ENCODE measurements around the gene PPP4R3C. TPM values are rescaled to one million over a fixed set of nuclear protein-coding genes. Genes with fewer than 3 reads are reported as not detected.
"Not testable (repeated sequence)": the region's sequence is repeated elsewhere in the genome, so short reads cannot be mapped to it uniquely, and the experiment has no call there.

Gene PPP4R3C
- not detected for total RNA-seq

DNA sequence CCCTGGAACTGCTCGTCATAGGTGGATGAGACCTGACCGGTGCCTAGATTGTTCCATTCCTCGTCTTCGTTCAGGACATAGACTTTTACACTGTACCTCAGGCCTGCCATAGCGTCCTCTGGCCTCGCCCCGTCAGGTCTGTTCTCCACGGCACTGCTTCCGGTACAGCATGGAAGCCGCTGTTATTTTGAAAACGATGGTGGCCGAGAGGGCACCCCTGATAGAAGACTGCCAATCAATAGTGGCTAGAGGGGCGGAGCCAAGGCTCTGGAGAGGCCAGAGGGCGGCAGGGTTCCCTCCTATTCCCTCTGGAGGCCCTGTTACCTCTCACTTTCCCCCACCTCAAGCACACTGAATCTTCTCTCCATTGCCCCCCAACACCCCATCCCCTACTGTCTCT is at the start of gene PPP4R3C:
PPP4R3C (minus strand) TSS at position 155 of the 400 bp plus-strand sequence; CDS start at position 110, 45 bp downstream.
- DNase-seq (ENCODE audit: low spot score) = no peak

DNA sequence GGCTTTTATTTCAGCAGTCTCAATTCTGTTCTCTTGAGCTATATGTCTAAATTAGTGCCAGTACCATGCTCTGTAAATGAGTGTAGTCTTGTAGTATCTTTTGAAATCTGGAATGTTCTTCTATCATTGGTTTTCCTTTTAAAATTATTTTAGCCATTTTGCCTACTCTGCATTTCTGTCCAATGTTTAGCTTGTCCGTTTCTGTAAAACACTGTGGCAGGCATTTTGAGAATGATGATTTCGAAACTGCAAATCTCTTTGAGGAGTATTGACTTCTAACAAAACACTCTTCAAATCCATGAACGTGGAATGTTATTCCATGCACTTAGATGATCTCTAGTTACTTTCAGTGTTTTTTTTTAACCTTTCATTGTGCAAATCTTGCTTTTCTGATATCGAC is 28.3 kb upstream of the PPP4R3C start:
- DNase-seq (ENCODE audit: low spot score) = no peak

DNA sequence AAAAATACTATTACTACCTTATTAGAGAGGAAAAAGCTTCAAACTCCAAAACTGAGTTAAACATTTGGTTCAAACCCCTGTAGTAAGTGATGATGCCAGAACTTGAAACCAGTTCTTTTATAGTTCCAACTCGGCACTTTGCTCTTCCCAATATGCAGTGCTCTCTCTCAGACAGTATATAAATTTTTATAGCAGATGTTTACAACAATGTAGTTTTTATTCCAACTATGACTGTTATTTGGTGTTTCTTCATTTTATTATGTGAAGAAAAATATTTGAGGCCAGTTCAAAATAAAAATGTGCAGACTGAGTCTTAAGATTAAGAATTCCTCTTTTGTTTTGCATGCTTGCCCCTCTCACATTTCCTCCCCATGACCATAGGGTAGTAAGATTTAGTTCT is 2.9 kb upstream of the PPP4R3C start:
- no peak for DNase-seq (ENCODE audit: low spot score)

DNA sequence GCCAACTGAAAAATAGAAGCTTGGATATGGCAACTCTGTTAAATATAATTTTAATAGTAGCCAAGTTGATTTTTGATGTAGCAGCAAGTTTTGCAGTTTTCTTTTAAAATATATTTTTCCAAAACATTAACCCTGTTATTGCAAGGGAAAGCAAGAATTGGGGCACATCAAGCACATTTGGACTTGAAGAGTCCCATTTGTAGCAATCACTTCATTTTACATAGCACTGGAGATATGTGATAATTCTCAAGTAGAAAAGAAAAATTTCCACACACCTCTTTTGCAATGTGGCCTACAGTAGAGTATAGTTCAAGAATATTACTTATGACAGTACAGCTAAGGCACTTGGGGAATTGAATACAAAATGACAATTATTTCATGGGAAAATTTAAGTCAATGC is 1.9 kb upstream of the PPP4R3C start:
- DNase-seq (ENCODE audit: low spot score) = no peak

DNA sequence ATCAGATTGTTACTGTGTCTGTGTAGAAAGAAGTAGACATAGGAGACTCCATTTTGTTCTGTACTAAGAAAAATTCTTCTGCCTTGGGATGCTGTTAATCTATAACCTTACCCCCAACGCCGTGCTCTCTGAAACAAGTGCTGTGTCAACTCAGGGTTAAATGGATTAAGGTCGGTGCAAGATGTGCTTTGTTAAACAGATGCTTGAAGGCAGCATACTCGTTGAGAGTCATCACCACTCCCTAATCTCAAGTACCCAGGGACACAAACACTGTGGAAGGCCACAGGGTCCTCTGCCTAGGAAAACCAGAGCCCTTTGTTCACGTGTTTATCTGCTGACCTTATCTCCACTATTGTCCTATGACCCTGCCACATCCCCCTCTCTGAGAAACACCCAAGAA is 4.0 kb downstream of the PPP4R3C start:
- DNase-seq (ENCODE audit: low spot score) = not testable (repeated sequence)

DNA sequence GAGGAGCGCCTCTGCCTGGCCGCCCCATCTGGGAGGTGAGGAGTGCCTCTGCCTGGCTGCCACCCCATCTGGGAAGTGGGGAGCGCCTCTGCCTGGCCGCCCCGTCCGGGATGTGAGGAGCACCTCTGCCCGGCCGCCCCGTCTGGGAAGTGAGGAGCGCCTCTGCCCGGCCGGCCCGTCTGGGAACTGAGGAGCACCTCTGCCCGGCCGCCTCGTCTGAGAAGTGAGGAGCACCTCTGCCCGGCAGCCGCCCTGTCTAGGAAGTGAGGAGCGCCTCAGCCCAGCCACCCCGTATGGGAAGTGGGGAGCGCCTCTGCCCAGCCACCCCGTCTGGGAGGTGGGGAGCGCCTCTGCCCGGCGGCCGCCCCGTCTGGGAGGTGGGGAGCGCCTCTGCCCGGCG is 4.6 kb downstream of the PPP4R3C start:
- not testable (repeated sequence) for DNase-seq (ENCODE audit: low spot score)

DNA sequence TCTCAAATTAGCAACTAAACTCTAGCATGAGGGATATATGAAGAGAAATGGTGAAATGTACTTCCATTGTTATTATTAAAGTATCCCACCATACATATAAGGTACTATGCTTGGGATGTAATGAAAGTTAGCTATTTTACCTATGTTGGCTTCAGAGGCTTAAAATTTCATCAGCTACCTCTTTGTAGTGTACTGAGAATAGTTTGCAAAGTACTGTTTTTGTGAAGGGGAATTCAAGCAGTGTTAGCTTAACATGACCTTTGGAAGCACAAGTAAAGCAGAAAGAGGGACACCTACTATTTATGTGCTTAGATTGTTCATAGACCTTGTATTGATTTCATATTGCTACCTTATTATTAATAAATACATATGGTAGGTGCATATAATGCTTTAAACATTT is 11.8 kb downstream of the PPP4R3C start:
- DNase-seq (ENCODE audit: low spot score) = no peak

DNA sequence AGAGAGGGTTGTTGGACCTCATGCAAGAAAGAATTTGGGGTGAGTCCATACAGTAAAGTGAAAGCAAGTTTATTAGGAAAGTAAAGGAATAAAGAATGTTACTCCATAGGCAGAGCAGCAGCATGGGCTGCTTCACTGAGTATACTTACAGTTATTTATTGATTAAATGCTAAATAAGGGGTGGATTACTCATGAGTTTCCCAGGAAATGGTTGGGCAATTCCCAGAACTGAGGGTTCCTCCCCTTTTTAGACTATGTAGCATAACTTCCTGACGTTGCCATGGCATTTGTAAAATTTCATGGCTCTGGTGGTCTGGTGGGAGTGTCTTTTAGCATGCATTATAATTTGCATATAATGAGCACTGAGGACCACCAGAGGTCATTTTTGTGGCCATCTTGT is 16.7 kb downstream of the PPP4R3C start:
- no peak for DNase-seq (ENCODE audit: low spot score)

DNA sequence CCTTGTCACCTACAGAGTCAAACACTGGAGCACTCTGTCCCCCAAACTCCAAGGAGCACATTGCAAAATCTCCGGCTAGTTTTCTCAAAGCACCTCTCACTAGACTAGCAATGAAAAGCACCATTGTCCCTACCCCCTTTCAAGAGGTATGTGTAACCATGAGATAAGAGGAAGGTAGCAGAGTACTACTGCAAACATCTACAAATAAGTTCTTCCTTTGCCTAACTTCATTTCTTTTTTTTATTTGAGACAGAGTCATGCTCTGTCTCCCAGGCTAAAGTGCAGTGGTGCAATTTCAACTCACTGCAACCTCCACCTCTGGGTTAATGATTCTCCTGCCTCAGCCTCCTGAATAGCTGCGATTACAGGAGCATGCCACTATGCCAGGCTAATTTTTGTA is 17.7 kb downstream of the PPP4R3C start:
- DNase-seq (ENCODE audit: low spot score) = no peak

DNA sequence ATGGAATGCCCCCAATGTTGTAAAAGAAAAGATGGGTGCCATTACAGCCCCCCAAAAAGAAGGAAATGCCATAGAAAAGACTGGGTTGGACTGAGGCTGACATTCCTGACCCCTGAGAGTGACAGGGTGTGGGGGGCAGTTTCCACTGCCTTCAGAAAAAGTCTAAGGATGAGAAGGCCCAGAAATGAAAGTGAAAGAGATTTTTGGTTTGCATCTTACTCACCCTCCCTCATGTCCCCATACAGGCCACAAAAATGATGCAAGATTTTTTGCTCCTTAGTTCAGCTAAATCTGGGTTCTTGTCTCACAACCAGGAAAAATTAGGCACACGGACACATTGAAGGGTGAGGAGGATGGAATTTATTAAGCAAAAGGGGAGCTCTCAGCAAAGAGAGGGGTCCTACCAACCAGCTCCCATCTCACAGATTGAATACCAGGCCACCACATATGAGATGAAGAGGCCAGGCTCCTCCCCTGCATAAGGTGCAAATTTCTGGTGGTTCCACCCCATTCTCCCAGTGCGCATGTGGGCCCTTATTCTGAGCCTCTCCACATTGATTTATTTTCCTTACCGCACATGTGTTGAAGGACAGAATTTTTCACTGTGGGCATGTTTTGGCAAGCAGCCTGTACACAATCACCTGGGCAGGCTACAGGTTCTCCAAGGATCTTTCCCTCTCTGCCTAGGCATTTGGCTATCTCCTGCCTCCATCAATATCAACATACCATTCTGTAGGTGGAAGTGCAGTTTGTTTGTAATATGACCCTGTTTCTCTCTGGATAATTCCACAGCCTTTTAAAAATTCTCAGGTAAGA is 18.8 kb downstream of the PPP4R3C start:
- DNase-seq (ENCODE audit: low spot score) = no peak

DNA sequence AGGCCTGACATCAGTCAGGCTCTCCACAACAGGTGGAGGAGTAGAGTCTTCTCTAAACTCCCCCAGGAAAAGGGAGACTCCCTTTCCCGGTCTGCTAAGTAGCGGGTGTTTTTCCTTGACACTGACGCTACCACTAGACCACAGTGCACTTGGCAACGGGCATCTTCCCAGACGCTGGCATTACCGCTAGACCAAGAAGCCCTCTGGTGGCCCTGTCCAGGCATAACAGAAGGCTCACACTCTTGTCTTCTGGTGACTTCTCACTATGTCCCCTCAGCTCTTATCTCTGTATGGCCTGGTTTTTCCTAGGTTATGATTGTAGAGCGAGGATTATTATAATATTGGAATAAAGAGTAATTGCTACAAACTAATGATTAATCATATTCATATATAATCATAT is 20.7 kb downstream of the PPP4R3C start:
- not testable (repeated sequence) for DNase-seq (ENCODE audit: low spot score)

DNA sequence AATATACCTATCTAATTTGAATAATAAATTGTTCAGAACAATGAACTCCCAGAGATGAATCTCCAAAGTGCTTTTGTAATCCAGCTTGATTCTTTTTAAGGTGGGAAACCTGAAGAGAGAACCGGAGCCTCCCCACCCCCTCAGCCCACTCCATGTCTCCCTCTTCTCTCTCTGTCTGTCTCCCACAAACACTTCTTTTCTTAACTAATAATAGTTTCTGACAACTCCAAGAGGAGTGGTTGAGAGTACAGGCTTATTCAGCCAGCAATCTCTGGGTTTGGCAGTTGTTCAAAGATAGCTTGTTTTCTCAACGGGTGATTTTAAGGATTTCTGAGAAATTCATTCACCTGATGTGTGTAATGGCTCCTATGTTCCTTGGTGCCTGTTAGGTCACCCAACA is 23.4 kb downstream of the PPP4R3C start:
- DNase-seq (ENCODE audit: low spot score) = no peak

DNA sequence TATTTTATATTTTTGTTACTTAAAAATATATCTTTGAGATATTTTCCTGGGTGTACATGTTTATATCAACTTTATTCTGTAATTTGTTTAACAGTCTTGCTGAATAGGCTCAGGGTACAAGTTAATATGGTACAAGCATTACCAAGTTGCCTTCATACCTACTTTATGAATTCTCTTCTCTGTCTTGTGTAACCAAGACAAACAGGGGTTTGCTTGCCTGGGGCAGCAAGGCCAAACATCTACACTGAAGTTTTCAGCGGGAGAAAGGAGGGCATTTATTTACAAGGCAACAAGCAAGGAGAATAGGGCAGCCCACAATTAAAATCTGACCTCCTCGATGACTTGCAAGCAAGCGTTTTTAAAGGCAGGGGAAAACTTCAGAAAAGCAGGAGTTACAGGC is 24.2 kb downstream of the PPP4R3C start:
- DNase-seq (ENCODE audit: low spot score) = no peak

DNA sequence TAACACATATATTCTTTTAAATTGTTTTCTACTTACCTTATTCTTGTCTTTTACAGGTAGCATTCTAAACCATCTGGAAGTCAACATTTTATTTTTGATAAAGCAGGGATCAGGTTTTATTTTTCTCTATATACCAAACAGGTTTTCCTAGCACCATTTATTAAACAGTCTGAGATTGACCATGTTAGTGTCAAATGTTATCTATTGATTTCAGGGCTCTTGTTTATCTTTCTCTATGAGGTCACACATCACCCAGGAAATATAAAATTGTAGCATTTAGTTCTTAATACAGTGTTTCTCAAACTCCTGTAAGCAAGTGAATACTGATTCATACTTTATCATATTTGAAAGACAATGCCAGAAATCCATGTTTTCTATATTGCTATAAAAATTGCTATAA is 28.1 kb downstream of the PPP4R3C start:
- DNase-seq (ENCODE audit: low spot score) = no peak

Other genes with a start within 250 kb of the PPP4R3C start
- not detected for gene DCAF8L2, start 127.0 kb upstream of the PPP4R3C start, total RNA-seq